Activated CD4-positive, alpha-beta T cell treated with anti-CD3 and anti-CD28 coated beads, Interleukin-2, amount 50 U/mL, for 4 hours (primary cell): ENCODE measurements around the gene FN1.
"Not testable (repeated sequence)": the region's sequence is repeated elsewhere in the genome, so short reads cannot be mapped to it uniquely, and the experiment has no call there.

ENCODE experiments used
- DNase-seq, 2 experiments: peaks; one replicate each; pipeline ENCODE4 v3.0.0-alpha.2; 2020

The FN1 gene

DNA sequence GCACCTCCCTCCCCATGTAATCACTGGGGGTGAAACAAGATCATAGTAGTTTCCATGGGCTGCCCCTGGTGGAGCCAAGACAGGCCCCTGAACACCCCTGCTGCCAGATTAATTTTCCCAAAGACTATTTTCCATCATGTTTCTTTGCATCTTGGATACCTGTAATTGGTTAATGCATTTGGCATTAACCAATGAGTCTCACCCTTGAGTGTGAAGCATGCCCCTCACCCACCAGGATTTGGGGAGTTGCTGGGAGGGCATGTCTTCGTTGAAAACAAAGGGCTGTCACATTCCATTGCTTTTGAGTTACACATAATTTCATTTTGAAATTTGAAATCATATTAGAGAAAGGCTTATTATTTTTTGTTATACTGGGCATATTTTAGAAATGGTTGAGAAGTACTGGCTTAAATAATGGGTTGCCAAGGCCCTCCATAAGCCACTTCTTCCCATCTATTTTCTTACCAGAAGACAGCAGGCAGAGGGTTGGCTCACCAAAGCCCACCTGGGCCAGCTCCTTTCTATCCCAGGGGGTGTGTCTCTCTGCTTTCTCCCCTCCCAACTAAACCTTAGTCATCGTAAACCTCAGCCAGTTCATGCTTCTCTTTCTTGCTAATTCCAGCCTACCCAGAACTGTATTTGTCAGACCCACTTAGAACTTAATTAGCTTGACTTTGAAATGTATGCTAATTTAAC is 72.3 kb downstream of the FN1 start:
- no peak for DNase-seq

DNA sequence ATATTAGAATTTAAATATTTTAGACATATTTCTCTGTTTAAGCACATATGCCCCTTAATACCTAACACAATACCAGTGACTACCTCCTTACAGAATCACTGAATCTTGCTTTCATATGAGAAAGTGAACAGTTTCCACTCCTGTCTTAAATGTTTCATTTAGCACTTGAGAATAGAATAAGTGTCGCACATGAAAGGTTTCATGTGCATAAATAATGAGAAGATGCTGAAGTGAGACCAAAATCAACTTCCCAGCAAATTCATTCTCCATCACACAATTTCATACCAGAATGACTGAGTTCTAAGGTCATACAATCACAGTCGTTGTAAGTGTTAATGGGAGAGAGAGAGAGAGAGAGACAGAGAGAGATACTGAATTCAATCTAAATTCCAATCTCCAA is 72.8 kb downstream of the FN1 start:
- no peak for DNase-seq

DNA sequence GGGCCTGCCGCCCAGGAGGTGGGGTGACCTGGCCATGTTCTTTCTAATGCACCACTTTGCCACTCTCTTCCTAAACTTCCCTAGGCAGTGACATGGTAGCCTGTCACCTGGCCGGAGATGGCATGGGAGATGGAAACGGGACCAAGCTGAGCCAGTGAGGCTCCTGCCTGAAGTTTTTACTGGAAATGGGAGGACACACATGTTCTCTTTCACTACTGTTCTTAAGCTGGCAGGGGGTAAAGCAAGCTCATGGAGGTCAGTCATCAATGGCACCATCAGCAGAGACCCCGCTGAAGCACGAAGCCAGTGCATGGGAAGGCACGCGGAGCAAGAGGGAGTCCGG is 73.3 kb downstream of the FN1 start:
- no peak for DNase-seq

DNA sequence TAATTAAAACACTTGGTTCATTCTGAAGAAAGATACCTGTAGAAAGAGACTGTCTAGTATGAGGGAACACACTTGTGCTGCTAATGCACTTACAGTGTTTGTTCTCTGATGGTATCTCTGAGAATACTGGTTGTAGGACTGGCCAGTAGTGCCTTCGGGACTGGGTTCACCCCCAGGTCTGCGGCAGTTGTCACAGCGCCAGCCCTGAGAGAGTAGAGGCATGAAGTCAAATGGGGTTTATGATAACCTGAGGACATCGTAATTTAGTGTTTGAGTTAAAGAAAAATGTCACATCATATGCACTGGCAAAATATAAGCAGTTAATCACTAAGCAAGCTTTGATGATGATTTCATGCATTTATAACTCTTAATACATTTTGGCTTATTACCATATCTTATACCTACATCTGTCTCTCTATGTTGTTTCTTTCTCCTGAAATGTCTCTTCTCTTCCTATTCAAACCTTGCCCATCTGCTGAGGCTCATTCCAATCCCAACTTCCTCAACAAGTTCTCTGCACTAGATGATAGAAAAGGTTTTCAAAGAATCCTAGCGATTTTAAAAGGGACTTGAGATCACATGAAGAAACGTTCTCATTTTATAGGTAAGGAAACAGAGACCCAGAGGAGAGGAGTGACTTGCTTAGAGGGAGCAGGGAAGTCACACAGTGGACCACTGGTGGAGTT is 73.8 kb downstream of the FN1 start:
- no peak for DNase-seq

DNA sequence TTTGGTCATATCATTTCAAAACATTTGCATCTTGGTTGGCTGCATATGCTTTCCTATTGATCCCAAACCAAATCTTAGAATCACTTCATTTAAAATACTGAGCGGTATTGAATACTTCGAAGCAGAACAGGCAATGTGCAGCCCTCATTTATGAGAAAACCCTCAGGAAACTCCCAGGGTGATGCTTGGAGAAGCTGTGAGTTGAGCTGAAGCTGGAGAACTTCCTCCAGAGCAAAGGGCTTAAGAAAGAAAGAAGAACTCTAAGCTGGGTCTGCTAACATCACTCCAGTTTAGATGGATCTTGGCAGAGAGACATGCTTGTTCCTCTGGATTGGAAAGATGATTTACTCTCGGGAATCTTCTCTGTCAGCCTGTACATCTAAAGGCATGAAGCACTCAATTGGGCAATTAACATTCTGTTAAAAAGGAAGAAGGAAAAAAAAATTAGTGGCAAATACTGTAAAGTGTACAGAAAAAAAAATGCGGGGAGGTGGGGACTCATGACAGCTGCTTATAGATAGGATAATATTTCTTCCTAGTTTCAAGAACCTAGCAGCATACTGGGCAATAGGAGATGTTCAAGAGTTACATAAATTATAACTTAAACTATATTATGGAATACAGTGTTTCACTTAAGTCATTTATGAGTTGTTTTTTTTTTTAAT is 74.5 kb downstream of the FN1 start:
- no peak for DNase-seq

DNA sequence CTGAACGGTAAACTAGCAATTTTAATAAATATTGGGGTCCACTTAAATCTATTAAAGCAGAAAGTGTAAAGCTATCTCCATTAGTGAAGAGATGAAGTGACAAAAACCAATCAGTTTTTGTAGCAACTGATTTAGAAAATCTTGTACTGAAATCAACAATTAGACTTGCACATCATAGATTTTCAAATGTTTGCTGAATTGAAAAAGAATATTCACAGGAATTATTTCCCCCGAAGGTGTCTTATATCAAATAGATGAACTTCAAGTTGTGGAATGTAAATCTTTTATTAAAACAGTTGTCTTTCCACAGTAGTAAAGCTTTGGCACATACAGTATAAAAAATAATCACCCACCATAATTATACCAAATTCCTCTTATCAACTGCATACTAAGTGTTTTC is 75.3 kb downstream of the FN1 start:
- no peak for DNase-seq

DNA sequence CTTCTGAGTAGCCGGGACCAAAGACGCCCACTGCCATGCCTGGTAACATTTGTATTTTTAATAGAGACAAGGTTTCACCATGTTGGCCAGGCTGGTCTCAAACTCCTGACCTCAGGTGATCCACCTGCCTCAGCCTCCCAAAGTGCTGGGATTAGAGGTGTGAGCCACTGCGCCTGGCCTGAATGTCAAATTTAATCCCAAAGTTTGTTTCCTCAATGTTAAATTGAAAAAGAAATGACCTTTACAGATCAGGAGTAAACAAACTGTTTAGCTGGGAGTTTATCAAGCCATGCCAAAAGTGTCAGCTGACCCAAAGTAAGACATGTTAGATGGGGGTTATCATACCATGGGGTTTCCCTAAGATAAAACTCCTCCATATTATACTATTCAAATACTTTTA is 75.8 kb downstream of the FN1 start:
- not testable (repeated sequence) for DNase-seq

DNA sequence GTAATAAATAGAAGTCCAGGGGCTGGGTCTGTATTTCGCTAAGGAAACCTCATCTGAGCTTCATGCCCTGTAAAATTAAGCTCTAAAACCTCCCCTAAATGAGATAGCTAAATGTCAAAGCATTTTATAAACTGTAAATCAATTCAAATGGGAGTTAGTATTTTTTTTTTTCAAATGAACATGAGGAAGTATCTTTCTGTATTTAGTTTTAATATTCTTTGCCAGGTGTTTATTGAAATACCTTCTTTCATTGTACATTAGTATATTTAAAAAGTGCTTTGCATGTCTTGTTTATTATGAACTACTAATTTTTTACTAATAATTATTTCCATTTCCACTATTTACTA is 76.3 kb downstream of the FN1 start:
- no peak for DNase-seq

DNA sequence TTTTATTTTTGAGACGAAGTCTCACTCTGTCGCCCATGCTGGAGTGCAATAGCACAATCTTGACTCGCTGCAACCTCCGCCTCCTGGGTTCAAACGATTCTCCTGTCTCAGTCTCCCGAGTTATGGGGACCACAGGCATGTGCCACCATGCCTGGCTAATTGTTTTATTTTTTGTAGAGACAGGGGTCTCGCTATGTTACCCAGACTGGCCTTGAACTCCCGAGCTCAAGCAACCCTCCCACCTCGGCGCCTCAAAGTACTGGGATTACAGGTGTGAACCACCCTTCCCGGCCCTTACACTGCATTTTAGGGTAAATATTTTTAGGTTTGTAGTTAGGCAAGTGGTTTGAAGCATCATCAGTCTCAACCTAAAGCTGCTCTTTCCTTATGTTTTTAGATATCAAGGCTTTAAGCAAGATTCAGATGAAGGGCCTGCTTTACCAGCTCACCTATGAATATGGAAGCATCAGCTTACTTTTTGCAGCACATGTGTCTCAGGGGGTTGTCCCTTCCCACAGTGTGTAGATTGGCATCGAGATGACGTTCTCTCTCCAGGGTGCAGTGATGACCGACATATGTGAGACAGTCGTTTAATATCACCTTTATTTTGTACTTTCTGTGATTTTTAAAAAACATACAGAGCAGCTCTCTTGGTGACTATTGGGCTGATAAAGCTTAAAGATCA is 76.8 kb downstream of the FN1 start:
- DNase-seq: no peak

DNA sequence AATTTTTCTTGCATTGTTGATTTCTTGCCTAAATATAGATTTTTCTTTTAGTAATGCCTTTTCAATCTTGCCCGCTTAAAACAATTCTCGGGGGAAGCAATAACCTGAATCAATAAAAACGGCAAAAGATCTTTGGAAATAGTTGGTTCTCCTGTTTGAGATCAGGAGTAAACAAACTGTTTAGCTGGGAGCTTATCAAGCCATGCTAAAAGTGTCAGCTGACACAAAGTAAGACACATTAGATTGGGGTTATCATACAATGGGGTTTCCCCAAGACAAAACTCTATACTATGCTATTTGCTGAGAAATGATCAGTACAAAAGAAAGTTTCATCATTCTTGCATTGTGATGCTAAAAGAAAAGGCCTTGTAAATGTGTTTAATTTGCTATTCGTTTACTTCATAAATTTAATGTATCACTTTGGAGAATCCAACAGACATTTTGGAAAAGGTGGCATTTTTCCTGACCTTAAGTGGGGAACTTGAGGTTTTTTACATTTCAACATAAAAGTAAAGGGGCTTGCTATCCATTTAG is 77.5 kb downstream of the FN1 start:
- no peak for DNase-seq

DNA sequence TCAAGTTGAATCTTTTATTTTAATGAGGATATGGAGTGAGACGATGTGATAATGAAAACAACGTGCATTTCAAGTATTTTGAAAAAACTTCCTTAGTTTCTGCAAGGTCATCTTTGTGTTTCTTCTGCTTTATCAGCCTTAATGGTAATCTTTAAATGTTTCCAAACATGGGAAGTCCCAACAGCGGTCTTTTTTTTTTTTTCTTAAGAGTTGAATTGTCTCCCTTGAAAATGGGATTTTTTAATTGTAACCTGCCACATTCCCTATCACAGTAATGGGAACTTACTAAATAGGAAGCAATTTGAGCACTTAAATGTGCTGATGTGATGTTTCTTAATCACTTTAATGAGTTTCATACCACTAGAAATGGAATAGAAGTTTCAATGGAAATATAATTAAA is 78.2 kb downstream of the FN1 start:
- no peak for DNase-seq

DNA sequence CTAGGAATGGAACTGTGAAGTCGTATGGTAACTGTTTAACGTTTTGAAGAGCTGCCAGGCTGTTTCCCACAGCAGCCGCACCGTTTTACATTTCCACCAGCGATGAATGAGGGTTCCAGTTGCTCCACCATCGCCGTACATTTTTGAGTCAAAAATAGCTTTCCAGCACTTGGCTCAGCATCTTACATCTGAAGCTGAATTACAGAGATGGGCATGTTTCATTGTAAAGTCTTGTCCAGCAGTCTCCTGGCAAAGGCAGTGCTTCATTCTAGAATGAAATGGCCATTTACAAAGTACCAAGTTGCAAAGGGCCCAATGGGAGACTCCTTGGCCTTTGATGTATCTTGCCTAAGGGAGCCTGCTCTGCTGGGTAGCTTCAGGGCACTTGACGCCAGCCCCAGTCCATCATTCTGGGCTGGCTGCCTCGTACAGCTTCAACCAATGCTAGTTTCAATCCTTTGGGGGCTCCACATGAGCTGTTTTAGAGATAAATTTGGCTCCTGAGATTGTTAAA is 78.9 kb downstream of the FN1 start:
- DNase-seq: no peak

DNA sequence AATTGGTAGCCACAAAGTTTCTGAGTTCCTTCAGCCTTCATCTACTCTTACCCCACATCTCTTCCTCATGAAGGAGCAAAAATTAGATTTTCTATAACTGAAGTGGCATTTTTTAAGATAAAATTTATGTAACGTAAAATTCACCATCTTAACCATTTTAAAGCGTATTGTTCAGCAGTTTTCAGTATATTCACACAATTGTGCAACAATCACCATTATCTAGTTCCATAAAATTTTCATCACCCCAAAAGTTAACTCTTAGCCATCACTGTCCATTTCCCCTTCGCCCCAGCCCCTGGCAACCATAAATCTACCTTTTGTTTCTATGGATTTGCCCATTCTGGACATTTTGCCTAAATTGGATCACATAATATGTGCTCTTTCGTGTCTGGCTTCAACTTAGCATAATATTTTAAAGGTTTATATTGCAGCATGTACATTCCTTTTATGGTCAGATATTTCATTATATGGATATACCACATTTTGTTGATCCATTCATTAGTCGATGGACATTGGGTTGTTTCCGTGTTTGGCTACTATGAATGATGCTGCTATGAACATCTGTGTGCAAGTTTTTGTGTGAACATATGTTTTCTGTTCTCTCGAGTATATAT is 79.4 kb downstream of the FN1 start:
- no peak for DNase-seq

DNA sequence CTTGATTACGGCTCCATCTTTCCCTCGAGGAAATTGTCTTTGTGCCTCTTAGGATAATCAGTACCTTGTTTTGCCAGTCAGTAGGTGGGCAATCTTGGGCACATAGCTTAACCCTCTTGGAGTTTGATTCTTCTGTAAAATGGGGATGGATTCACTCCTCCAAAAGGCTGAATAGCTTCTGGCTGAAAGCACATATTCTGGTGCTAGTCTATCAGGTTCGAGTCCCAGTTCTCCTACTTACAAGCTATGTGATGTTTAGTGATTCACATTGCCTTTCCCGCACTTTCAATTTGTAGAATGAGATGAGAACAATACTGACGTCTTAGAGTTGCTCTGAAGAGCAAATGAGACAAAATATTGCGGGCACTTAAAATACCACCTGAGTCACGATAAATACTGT is 80.1 kb downstream of the FN1 start:
- no peak for DNase-seq

DNA sequence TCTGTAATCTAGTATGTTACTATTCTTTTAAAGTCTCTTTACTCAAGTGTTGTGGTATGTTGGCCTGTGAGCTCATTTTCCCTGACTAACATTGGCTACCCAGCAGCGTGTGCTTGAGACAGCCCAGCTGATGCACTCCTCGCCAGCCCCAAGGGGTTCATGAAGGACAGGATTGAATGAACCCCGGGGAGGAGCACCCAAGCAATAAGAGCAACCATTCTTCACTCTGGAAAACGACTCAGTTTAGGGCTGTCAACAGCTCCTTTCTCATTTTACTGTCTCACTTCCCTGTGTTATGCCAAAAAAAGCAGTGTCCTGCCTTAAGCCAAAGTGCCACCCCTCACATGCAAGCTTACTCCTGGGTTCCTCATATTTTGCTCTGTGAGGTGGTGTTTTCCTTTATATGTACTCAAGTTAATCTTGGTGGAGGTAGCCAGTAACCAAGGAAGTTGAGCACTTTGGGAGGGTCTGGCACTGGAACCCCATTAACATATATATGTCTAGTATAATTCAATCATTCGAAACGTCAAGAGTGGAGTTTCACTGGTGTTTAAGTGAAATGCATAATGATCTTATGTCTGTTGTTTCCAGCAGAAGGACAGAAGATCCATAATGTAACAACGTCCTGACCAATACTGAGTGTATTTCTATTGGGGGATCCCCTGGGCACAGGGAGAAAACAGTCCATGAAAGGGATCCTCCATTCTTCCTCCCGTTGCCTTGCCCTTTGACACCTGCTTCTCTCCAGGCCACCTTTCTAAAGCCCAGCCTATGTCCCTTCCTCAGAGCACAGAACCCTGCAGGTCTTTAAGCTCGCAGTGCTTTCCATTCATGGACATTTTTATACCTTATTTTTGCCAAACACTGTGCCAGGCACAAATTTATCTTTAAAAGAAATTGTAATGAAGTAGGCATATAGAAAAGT is 80.8 kb downstream of the FN1 start:
- no peak for DNase-seq

DNA sequence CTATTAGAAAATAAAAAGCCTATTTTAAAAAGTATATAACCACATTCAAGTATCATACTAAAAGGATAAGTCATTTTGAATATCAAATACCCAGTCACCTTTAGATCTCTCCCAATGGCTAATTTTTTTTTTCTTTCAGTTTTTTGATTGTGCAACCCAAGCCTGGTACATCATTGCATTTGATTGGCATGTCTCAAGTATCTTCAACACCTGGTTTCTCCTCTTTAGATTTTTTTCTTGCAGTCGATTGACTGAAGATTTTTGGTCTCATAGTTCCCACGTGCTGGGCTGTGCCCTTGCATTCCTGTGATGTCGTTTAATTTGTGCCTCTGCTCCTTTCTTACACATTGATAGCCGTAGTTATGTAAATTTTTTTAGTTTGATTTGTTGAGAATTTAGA is 83.3 kb downstream of the FN1 start:
- no peak for DNase-seq

DNA sequence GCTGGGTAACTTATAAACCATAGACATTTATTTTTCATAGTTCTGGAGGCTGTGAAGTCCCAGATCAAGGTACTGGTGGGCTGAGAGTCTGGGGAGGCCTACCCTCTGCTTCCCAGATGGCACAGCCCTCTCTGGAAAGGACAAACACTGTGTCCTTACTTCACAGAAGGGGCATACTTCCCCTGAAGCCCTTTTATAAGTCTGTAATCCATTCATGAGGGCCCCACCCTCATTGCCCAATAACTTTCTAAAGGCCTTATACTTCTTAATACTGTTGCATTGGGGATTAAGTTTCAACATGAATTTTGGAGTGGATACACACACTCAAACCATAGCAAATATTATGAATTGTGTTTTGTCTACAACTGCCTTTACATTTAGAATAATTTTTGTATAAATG is 88.0 kb downstream of the FN1 start:
- DNase-seq: no peak

DNA sequence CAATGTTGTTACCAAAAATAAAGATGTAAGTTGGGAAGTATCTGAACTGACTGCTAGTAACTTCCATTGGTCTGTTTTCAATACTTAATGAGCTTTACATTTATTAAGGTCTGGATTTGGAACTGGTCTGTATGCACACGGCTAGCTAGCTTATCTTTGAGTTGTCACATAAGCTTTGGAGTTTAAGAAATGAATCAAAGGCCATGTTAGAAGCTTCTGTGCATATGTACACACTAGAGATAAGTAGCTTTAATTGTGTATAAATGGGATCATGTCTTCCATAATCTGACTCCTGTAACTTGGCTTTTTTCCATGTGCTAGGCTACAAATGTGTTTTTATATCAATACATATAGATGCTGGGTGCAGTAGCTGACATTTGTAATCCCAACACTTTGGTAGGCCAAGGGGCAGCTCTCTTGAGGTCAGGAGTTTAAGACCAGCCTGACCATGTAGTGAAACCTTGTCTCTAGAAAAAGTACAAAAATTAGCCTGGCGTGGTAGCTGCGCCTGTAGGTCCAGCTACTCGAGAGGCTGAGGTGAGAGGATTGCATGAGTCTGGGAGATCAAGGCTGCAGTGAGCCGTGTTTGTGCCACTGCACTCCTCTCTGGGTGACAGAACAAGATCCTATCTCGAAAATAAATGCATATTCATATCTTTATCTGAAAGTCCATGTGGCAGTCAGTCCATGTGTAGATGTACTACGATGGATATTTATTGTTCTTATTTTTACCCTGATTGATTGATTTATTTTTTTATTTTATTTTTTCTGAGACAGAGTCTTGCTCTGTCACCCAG is 96.8 kb downstream of the FN1 start:
- no peak for DNase-seq

DNA sequence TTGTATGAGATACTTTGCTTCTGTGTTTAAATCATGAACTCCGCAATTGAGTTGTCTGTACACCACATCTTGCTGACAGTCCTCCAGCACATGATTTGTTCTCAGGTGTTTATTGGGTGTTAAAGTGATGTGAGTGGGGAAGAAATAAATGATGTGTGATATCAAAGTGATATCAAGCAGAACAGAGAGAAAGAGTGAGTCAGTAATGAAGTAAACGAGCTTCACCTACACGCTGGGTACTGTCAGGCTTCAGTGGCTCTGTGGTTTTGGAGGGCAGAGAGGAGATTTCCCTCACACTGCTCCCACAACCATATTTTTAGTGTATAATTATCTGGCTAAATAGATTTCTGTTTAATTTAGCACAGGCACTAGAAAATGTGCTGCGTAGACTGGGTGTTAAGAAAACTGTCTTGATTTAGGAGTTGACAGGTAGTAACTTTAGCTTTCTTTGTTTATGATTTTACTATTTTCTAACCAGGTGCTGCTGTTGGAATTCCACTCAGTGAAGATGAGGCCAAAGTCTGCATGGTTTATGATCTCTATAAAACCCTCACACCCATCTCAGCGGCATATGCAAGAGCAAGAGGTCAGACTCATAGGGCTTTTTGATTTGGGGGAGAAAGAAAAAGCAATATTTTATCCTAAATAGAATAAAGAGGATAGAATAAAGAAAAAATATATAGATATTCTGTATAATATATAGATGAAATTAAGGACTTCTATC is 102.8 kb downstream of the FN1 start:
- DNase-seq: no peak

DNA sequence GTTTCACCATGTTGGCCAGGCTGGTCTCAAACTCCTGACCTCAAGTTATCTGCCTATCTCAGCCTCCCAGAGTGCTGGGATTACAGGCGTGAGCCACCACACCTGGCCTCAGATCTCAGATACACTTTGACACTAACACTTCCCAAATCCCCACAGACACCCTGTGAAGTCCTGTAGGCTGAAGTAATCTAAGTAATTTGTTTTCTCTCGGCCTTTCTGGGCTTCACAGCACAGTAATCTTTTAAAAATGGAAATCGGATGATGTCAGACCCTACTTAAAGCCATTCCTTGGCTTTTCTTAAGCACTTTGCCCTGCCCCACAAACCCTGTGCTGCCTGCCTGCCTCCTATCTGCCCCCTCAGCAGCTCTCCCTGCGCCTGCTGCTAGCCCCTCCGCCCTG is 107.8 kb downstream of the FN1 start:
- no peak for DNase-seq
